ENCODE data around the gene MTFR2. TPM values are rescaled to one million over a fixed set of nuclear protein-coding genes. Genes with fewer than 3 reads are reported as not detected.
A peak's percentile ranks its signal among the peaks of the same experiment; 100 is the strongest.

Gene MTFR2
- total RNA-seq, 4 donors from 2014 or later, result 2.3 to 4.7 (median 2.6) TPM

DNA sequence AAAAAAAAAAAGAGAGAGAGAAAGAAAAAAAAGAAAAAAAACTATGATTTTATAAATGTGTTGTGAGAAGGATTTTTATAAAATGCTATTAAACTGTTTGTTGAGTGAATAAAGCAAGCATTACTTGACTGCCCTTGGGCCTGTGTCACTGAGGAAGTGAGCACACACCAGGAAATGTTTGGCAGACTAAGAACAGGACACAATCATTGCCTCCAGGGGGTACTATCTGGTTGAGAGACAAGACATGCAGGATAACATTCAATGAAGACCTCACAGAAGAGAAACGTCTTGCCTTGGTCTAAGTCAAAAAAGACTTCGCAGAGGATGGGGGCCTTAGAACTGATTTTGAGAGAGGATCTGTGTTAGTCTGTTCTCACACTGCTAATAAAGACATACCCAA, 40.6 kb downstream of the MTFR2 start:
- no peak for DNase-seq
- Histone ChIP-seq H3K27me3 (no peaks in the 10 kb centered on the region), H3K4me1 (no peaks in the 10 kb centered on the region), H3K4me3 (no peak overlapping the region), H3K36me3 (no peaks in the 10 kb centered on the region), H3K9me3 (no peaks in the 10 kb centered on the region), H3K27ac (no peak overlapping the region)
- intact Hi-C loops (cut with DNase I), result no loop called here
- no peak for TF ChIP-seq POLR2A (IDR thresholded peaks at IDR 0.05)
- TF ChIP-seq, protein P1, sequence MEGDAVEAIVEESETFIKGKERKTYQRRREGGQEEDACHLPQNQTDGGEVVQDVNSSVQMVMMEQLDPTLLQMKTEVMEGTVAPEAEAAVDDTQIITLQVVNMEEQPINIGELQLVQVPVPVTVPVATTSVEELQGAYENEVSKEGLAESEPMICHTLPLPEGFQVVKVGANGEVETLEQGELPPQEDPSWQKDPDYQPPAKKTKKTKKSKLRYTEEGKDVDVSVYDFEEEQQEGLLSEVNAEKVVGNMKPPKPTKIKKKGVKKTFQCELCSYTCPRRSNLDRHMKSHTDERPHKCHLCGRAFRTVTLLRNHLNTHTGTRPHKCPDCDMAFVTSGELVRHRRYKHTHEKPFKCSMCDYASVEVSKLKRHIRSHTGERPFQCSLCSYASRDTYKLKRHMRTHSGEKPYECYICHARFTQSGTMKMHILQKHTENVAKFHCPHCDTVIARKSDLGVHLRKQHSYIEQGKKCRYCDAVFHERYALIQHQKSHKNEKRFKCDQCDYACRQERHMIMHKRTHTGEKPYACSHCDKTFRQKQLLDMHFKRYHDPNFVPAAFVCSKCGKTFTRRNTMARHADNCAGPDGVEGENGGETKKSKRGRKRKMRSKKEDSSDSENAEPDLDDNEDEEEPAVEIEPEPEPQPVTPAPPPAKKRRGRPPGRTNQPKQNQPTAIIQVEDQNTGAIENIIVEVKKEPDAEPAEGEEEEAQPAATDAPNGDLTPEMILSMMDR (IDR thresholded peaks at IDR 0.05), result no peak
- WGBS, 2 donors, result 81 to 91% methylated on average over 2 of the region's 2 CpGs

DNA sequence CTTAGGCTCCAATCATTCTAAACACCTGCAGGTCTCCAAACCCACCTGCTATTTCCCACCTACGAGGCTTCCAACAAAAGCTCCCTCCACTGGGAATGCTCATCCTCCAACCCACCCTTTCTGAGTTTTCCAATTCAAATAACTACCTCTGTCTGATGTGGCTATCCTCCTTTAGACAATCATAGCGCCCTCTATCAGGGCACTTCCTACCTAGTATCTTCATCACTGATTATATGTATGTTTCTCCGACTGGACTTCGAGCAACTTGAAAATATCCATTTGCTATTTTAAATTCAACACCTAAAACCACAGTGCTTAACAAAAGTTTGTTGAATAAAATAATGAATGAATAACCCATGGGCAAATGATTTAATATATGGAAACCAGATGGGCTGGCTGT, 41.3 kb downstream of the MTFR2 start:
- Histone ChIP-seq H3K27me3 (no peaks in the 10 kb centered on the region), H3K4me1 (no peaks in the 10 kb centered on the region), H3K9me3 (no peaks in the 10 kb centered on the region), H3K36me3 (no peaks in the 10 kb centered on the region), H3K27ac (no peak overlapping the region), H3K4me3 (no peak overlapping the region)
- DNase-seq, result no peak
- no peak for TF ChIP-seq POLR2A (IDR thresholded peaks at IDR 0.05)
- TF ChIP-seq, protein P1 (IDR thresholded peaks at IDR 0.05), result no peak
- intact Hi-C loops (cut with DNase I), result no loop called here
- WGBS, 2 donors, result 91 to 95% methylated on average over 4 of the region's 4 CpGs

DNA sequence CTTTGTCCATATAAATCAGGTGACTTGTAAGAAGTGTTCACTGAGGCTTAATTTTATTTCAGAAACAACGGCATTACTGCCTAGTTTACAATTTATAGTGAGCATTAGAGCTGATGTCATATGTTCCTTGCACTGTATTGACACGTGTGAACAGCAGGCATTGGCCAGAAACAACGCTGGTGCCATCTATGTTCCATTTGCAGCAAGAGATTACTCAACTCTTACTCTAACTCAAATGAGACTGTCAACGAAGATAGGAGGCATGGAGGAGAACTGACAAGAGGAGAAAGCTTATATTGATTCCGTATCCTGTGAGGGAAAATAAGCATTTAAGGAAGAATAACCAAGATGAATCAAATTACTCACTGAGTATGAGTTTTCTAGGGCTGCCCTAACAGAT, 48.4 kb downstream of the MTFR2 start:
- WGBS, 2 donors, result 51 to 55% methylated on average over 5 of the region's 5 CpGs
- DNase-seq, result no peak
- Histone ChIP-seq H3K27ac (no peak overlapping the region), H3K4me3 (no peak overlapping the region), H3K36me3 (no peaks in the 10 kb centered on the region), H3K9me3 (no peaks in the 10 kb centered on the region), H3K4me1 (no peaks in the 10 kb centered on the region), H3K27me3 (no peaks in the 10 kb centered on the region)
- TF ChIP-seq, protein P1 (IDR thresholded peaks at IDR 0.05), result peak in 1 of 6 experiments; percentile 12
- TF ChIP-seq POLR2A (IDR thresholded peaks at IDR 0.05), result no peak
- intact Hi-C loops (cut with DNase I), result no loop called here

DNA sequence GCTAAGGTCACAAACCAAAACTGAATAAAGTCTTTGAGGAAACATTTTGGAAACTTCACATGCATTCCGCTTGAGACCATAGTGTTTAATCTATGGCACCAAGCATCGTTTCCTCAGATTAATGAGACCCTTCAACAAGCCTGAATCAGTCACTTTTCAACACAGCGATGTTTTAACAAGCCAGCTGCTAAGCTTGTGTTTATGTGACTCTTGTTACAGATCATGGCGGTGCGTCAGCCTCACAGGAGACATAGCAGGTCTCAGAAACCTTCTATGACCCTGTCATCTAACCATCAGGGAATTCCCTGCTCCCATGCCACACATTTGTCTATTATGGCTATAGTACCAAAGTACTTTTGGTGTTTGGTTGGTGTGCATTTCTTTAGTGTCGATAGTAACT, 57.2 kb downstream of the MTFR2 start:
- Histone ChIP-seq H3K9me3 (no peaks in the 10 kb centered on the region), H3K4me1 (no peaks in the 10 kb centered on the region), H3K4me3 (no peak overlapping the region), H3K27me3 (no peaks in the 10 kb centered on the region), H3K36me3 (peaks cover 0 to 12% (median 4%) of the 10 kb centered on the region in 3 donors), H3K27ac (no peak overlapping the region)
- no peak for DNase-seq
- 77 to 85% methylated on average over 6 of the region's 6 CpGs for WGBS, 2 donors
- TF ChIP-seq POLR2A (IDR thresholded peaks at IDR 0.05), result no peak
- TF ChIP-seq, protein P1 (IDR thresholded peaks at IDR 0.05), result no peak
- intact Hi-C loops (cut with DNase I), result no loop called here

DNA sequence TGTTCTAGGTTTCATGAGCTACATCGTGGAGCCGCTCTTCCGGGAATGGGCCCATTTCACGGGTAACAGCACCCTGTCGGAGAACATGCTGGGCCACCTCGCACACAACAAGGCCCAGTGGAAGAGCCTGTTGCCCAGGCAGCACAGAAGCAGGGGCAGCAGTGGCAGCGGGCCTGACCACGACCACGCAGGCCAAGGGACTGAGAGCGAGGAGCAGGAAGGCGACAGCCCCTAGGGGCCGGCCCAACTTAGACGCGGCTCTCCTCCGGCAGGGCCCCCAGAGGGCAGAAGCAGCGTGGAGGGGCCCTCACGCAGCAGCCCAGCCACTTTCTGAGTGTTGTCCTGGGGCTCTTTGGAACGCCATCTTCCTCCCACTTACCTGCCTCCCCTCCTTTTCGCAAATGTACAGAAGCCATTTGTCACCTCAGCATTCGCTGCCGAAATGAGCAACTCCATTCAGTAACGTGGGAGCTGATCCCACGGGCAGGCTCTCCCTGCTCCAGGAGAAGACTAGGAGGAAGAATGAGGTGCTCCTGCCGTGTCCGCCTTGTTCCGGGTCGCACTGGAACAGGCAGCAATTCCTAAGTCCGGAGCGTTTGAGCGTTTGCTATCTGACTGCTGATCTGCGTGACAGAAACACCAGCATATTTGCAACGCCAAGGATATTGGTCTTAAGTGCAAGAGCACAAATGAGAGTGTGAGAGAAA, 58.4 kb downstream of the MTFR2 start:
- 90 to 92% methylated on average over 15 to 20 of the region's 32 CpGs for WGBS, 2 donors

More for the DNA sequence above, 58.4 kb downstream of the MTFR2 start:
- H3K9me3 ChIP-seq, result no peaks in the 10 kb centered on the region
- H3K27me3 ChIP-seq, result no peaks in the 10 kb centered on the region
- H3K27ac ChIP-seq, result no peak overlapping the region
- DNase-seq, result no peak
- intact Hi-C loops (cut with DNase I), result no loop called here
- H3K4me1 ChIP-seq, result no peaks in the 10 kb centered on the region
- H3K4me3 ChIP-seq, result no peak overlapping the region
- TF ChIP-seq, protein P1 (IDR thresholded peaks at IDR 0.05), result no peak
- no peak for TF ChIP-seq POLR2A (IDR thresholded peaks at IDR 0.05)
- H3K36me3 ChIP-seq, result peaks cover 0 to 19% (median 4%) of the 10 kb centered on the region in 3 donors
